Mucosa of descending colon (tissue), 3 donors: ENCODE data around the gene LSG1. TPM values are rescaled to one million over a fixed set of nuclear protein-coding genes. Genes with fewer than 3 reads are reported as not detected.
"Not testable (repeated sequence)": the region's sequence is repeated elsewhere in the genome, so short reads cannot be mapped to it uniquely, and the experiment has no call there.

Source experiments
- ATAC-seq: fragments of 200-7000 bp; cut with Tn5 transposase; one replicate; pipeline ENCODE4 v1.9.1; 2020; ENCODE audit warnings: mild to moderate bottlenecking, moderate library complexity
- DNase-seq, 3 donors: peaks; one replicate each; pipeline ENCODE4 v3.0.0-alpha.2; 2020
- H3K36me3 ChIP-seq: fragments of 200-600 bp; one replicate; pipeline ENCODE4 v1.8.0; 2021; ENCODE audit warnings: low read depth, mild to moderate bottlenecking
- H3K4me1 ChIP-seq: fragments of 200-600 bp; one replicate; pipeline ENCODE4 v1.8.0; 2021; ENCODE audit warnings: low read depth, mild to moderate bottlenecking
- H3K4me3 ChIP-seq: fragments of 200-600 bp; one replicate; pipeline ENCODE4 v1.8.0; 2021; ENCODE audit warnings: mild to moderate bottlenecking
- H3K9me3 ChIP-seq: fragments of 200-600 bp; one replicate; pipeline ENCODE4 v1.8.0; 2021; ENCODE audit warnings: mild to moderate bottlenecking
- intact Hi-C, 2 donors: fragments of 100-400 bp; cut with DNase I in 1 of 2; cut with micrococcal nuclease in 1 of 2; formaldehyde crosslinking; loops; one replicate each; pipeline versions ENCODE4 v1.11.0 to v1.11.1; 2022; cut with DNase I, micrococcal nuclease
- total RNA-seq, 3 donors: library from RNA; stranded (reverse); fragmentation: NEBNext Ultra II Directional in 2 of 3; extraction: Animal tissue kit (Norgen Biotek cat#: 25700) in 2 of 3; gene quantifications; one replicate each; pipeline versions ENCODE4 v1.2.1 to v1.2.4, GENCODE V29; 2021 to 2023
- TF ChIP-seq, protein P1 (sequence below): fragments of 200-600 bp; IDR thresholded peaks from one replicate; pipeline ENCODE4 v1.8.0; 2022; ENCODE audit warnings: antibody characterized with exemption, mild to moderate bottlenecking
- donor health status: DM: no; HTN: no; CAD: no; lungs with moderate emphysema.
- donor health status: DM: no; HTN: no; CAD: no.
- donor health status: DM: no; HTN: yes; CAD: no.

LSG1 gene
- total RNA-seq, 3 donors from 2014 or later = 34.0 to 35.6 (median 35.5) TPM

DNA sequence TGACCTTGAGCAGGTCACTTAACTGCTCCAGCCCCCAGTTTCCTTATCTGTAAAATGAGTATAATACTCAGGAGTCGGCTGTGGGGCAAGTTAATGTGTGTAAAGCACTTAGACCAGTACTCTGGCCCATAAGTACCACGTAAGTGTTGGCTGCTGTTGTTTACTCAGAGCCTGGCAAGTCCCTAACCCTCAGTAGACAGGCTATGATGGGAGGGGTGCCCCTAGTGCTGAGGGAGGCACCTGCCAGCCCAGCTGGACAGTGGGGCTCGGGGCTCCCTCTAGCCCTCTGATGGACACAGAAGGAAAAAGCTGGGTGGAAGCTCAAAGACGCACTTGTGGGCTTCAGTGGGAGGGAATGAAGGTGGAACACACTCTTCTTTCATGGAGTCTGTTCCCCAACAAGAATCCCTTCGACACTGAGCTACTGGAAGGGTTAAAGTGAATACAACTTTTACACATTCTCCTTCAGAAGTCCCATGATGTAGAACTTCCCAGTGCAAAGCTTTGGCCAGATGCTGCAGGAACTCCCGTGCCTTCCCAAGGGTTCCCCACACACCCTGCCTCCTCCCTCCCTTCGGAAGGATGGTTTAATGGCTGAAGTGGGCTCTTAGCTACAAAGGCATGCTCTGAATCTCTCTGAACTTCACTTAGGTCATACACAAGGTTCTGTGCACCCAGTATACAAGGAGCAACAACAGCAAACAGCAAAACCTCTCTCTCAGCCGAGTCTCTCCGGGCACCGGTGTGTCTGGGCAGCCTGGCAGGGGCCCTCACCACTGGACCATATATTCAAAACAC lies 64.2 kb downstream of the LSG1 start:
- Histone ChIP-seq H3K9me3 (no peaks in the 10 kb centered on the region), H3K4me3 (no peak overlapping the region), H3K36me3 (no peaks in the 10 kb centered on the region), H3K4me1 (no peaks in the 10 kb centered on the region)
- intact Hi-C loops = no loop called here
- DNase-seq = no peak
- no peak for ATAC-seq
- TF ChIP-seq, protein P1, sequence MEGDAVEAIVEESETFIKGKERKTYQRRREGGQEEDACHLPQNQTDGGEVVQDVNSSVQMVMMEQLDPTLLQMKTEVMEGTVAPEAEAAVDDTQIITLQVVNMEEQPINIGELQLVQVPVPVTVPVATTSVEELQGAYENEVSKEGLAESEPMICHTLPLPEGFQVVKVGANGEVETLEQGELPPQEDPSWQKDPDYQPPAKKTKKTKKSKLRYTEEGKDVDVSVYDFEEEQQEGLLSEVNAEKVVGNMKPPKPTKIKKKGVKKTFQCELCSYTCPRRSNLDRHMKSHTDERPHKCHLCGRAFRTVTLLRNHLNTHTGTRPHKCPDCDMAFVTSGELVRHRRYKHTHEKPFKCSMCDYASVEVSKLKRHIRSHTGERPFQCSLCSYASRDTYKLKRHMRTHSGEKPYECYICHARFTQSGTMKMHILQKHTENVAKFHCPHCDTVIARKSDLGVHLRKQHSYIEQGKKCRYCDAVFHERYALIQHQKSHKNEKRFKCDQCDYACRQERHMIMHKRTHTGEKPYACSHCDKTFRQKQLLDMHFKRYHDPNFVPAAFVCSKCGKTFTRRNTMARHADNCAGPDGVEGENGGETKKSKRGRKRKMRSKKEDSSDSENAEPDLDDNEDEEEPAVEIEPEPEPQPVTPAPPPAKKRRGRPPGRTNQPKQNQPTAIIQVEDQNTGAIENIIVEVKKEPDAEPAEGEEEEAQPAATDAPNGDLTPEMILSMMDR = no peak

- Histone ChIP-seq H3K9me3 (no peaks in the 10 kb centered on the region), H3K4me1 (no peaks in the 10 kb centered on the region), H3K4me3 (no peak overlapping the region), H3K36me3 (no peaks in the 10 kb centered on the region)
- no peak for ATAC-seq
- intact Hi-C loops = no loop called here
- no peak for DNase-seq
- TF ChIP-seq, protein P1 = no peak
Measured at GRCh38 chr3:194606941-194607340, 65.0 kb downstream of the LSG1 start.

GRCh38 chr3:194606163-194606562 lies 65.8 kb downstream of the LSG1 start:
- intact Hi-C loops = no loop called here

DNA sequence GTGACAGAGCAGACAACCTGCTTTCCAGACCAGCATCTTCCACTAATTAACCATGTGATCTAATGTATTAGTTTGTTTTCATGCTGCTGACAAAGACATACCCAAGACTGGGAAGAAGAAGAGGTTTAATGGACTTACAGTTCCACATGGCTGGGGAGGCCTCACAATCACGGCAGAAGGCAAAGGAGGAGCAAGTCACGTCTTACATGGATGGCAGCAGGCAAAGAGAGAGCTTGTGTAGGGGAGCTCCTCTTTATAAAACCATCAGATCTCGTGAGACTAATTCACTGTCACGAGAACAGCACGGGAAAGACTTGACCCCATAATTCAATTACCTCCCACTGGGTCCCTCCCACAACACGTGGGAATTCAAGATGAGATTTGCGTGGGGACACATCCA lies 66.7 kb downstream of the LSG1 start:
- H3K36me3 ChIP-seq, H3K4me1 ChIP-seq, intact Hi-C loops, H3K9me3 ChIP-seq, H3K4me3 ChIP-seq, ATAC-seq, DNase-seq: not testable (repeated sequence)

More at GRCh38 chr3:194606163-194606562, 65.8 kb downstream of the LSG1 start:
- Histone ChIP-seq H3K9me3 (no peaks in the 10 kb centered on the region), H3K4me1 (no peaks in the 10 kb centered on the region), H3K36me3 (no peaks in the 10 kb centered on the region), H3K4me3 (no peak overlapping the region)
- TF ChIP-seq, protein P1 = no peak
- DNase-seq (no peak), ATAC-seq (no peak)

GRCh38 chr3:194604837-194605236 lies 67.2 kb downstream of the LSG1 start:
- ATAC-seq (no peak), DNase-seq (no peak)
- TF ChIP-seq, protein P1 = no peak
- Histone ChIP-seq H3K36me3 (no peaks in the 10 kb centered on the region), H3K4me1 (no peaks in the 10 kb centered on the region), H3K4me3 (no peak overlapping the region), H3K9me3 (no peaks in the 10 kb centered on the region)
- intact Hi-C loops = no loop called here

DNA sequence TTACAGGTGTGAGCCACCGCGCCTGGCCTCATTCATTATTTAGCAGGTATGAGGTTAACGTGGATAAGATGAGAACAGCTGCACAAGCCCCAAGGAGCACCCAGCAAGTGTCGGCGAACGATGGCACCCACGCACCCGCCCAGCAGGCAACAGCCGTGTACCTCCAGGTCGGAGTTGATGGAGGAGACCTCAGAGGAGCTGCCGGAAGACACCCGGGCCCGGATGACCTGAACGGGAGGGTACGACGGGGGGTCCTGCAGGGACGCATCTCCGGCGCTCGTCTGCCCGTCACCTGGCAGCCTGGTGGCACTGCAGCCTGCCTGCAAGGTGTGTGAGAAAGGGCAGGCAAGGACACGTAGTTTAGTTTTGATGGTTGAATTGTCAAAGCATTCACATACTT lies 67.9 kb downstream of the LSG1 start:
- TF ChIP-seq, protein P1 = no peak
- Histone ChIP-seq H3K36me3 (no peaks in the 10 kb centered on the region), H3K4me3 (no peak overlapping the region), H3K4me1 (no peaks in the 10 kb centered on the region), H3K9me3 (no peaks in the 10 kb centered on the region)
- DNase-seq (no peak), ATAC-seq (no peak)
- intact Hi-C loops = no loop called here
